ENCODE measurements around the gene TMCC3.

- no peak for TF ChIP-seq CTCF (IDR thresholded peaks at IDR 0.05; ENCODE audit: borderline replicate concordance, extremely low read depth, low read length, poor library complexity, severe bottlenecking)
- TF ChIP-seq EZH2 (IDR thresholded peaks at IDR 0.05; ENCODE audit: borderline replicate concordance, low read depth, low read length, severe bottlenecking) = no peak
Observed at GRCh38 chr12:94670898-94671297, 20.5 kb upstream of the TMCC3 start.
